ENCODE results near the gene ODF4. TPM values are rescaled to one million over a fixed set of nuclear protein-coding genes. Genes with fewer than 3 reads are reported as not detected.

The ODF4 gene
- total RNA-seq, 1 donor from 2014 or later: not detected

GRCh38 chr17:8380049-8380448 is 40.4 kb downstream of the ODF4 start:
- Mint-ChIP-seq H3K9me3 (no peaks in the 10 kb centered on the region), H3K36me3 (peaks cover 27% of the 10 kb centered on the region), H3K27ac (no peak overlapping the region), H3K27me3 (ENCODE audit: low read depth) (no peaks in the 10 kb centered on the region), H3K4me3 (no peak overlapping the region), H3K4me1 (peaks cover 43% of the 10 kb centered on the region)
- no peak for DNase-seq (ENCODE audit: low spot score in 2 of 2, unreplicated experiment in 2 of 2)
- TF ChIP-seq CTCF (IDR thresholded peaks at IDR 0.05; ENCODE audit: unreplicated experiment): no peak

GRCh38 chr17:8382052-8382879 is 42.6 kb downstream of the ODF4 start:
- TF ChIP-seq CTCF (IDR thresholded peaks at IDR 0.05; ENCODE audit: unreplicated experiment): no peak
- peak overlapping the region; percentile 99 for H3K4me3 Mint-ChIP-seq
- peaks cover 23% of the 10 kb centered on the region for H3K36me3 Mint-ChIP-seq
- DNase-seq (ENCODE audit: low spot score in 2 of 2, unreplicated experiment in 2 of 2): no peak
- H3K4me1 Mint-ChIP-seq: peaks cover 40% of the 10 kb centered on the region
- H3K27ac Mint-ChIP-seq: peak overlapping the region; percentile 98
- H3K9me3 Mint-ChIP-seq: no peaks in the 10 kb centered on the region
- no peaks in the 10 kb centered on the region for H3K27me3 Mint-ChIP-seq (ENCODE audit: low read depth)

- Mint-ChIP-seq H3K27ac (peak overlapping the region; percentile 98), H3K4me3 (peak overlapping the region; percentile 99), H3K4me1 (peaks cover 40% of the 10 kb centered on the region), H3K27me3 (ENCODE audit: low read depth) (no peaks in the 10 kb centered on the region), H3K36me3 (peaks cover 20% of the 10 kb centered on the region), H3K9me3 (no peaks in the 10 kb centered on the region)
- TF ChIP-seq CTCF (IDR thresholded peaks at IDR 0.05; ENCODE audit: unreplicated experiment): no peak
- no peak for DNase-seq (ENCODE audit: low spot score in 2 of 2, unreplicated experiment in 2 of 2)
Measured at GRCh38 chr17:8382880-8383142, 43.2 kb downstream of the ODF4 start.

- Mint-ChIP-seq H3K36me3 (peaks cover 20% of the 10 kb centered on the region), H3K4me1 (peaks cover 40% of the 10 kb centered on the region), H3K9me3 (no peaks in the 10 kb centered on the region), H3K27ac (peak within 1 kb of the TSS; percentile 98), H3K27me3 (ENCODE audit: low read depth) (no peaks in the 10 kb centered on the region), H3K4me3 (peak within 1 kb of the TSS; percentile 99)
- TF ChIP-seq CTCF (IDR thresholded peaks at IDR 0.05; ENCODE audit: unreplicated experiment): peak; percentile 99
- peak; percentile 84 to 94 for DNase-seq (ENCODE audit: low spot score in 2 of 2, unreplicated experiment in 2 of 2)
Measured at GRCh38 chr17:8383143-8383822, 43.6 kb downstream of the ODF4 start, which contains the start of gene RPL26. TSS of gene RPL26 (minus strand) at chr17:8383193. CDS start at chr17:8382310, 883 bp downstream.

GRCh38 chr17:8384801-8385378 is 45.2 kb downstream of the ODF4 start:
- TF ChIP-seq CTCF (IDR thresholded peaks at IDR 0.05; ENCODE audit: unreplicated experiment): no peak
- peaks cover 35% of the 10 kb centered on the region for H3K4me1 Mint-ChIP-seq
- no peak for DNase-seq (ENCODE audit: low spot score in 2 of 2, unreplicated experiment in 2 of 2)
- H3K36me3 Mint-ChIP-seq: peaks cover 11% of the 10 kb centered on the region
- H3K27ac Mint-ChIP-seq: peak overlapping the region; percentile 78
- no peaks in the 10 kb centered on the region for H3K9me3 Mint-ChIP-seq
- H3K4me3 Mint-ChIP-seq: peak overlapping the region; percentile 99
- no peaks in the 10 kb centered on the region for H3K27me3 Mint-ChIP-seq (ENCODE audit: low read depth)

Measured in mesothelial cell of epicardium (in vitro differentiated cells).